GM19455 (cell line): ENCODE results near the gene ZMYND8.
"Not testable (repeated sequence)": the region's sequence is repeated elsewhere in the genome, so short reads cannot be mapped to it uniquely, and the experiment has no call there.

Source experiments
- ATAC-seq: cut with Tn5 transposase; IDR thresholded peaks from one replicate; pipeline ENCODE4 v1.9.1; 2021; ENCODE audit not compliant: unreplicated experiment

The ZMYND8 gene

GRCh38 chr20:47356526-47357295 is at the start of gene ZMYND8:
TSS of gene ZMYND8 (minus strand) at chr20:47356699. CDS start at chr20:47356670, 29 bp downstream.
- peak; percentile 49 for ATAC-seq

DNA sequence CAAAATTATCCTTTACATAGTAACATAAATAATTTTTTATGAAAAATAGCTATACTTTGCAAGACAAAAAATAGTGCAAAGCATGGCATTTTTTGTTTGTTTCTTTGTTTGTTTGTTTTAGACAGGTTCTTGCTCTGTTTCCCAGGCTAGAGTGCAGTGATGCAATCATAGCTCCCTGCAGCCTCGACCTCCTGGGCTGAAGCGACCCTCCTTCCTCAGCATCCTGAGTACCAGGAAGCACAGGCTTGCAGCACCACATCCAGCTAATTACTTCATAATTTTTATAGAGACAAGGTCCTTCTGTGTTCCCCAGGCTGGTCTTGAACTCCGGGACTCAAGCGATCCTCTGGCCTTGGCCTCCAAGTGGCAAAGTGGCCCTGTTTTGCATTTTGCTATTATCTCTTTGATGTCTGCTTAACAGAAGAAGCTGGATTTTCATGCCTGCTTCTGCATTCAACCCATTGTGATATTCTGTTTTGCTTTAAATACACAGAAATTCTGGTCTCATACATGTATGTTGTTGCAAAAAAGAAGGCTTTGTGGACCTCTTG is 49.4 kb upstream of the ZMYND8 start:
- ATAC-seq = no peak

- ATAC-seq = no peak
Observed at GRCh38 chr20:47400685-47401084, 44.2 kb upstream of the ZMYND8 start.

- ATAC-seq = no peak
Observed at GRCh38 chr20:47397652-47398301, 41.3 kb upstream of the ZMYND8 start.

GRCh38 chr20:47396762-47397476 is 40.4 kb upstream of the ZMYND8 start:
- ATAC-seq = no peak

- not testable (repeated sequence) for ATAC-seq
Observed at GRCh38 chr20:47393796-47394514, 37.5 kb upstream of the ZMYND8 start.

DNA sequence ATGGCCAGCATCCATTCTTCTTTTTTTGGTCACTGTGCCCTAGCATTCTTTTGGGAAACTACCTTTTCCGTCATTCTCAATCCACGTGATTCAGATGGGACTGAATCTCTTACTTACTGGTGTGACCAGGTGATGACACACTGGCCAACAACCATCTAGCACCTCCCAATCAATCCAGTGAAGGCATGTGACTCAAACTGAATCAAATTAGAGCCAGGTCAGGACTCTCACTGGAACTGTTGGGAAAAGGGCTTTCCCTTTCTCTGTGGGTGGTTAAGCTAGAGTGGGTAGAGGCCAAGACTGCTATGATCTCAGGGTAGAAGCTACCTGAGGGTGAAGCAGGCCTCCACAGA is 36.2 kb upstream of the ZMYND8 start:
- ATAC-seq = no peak

DNA sequence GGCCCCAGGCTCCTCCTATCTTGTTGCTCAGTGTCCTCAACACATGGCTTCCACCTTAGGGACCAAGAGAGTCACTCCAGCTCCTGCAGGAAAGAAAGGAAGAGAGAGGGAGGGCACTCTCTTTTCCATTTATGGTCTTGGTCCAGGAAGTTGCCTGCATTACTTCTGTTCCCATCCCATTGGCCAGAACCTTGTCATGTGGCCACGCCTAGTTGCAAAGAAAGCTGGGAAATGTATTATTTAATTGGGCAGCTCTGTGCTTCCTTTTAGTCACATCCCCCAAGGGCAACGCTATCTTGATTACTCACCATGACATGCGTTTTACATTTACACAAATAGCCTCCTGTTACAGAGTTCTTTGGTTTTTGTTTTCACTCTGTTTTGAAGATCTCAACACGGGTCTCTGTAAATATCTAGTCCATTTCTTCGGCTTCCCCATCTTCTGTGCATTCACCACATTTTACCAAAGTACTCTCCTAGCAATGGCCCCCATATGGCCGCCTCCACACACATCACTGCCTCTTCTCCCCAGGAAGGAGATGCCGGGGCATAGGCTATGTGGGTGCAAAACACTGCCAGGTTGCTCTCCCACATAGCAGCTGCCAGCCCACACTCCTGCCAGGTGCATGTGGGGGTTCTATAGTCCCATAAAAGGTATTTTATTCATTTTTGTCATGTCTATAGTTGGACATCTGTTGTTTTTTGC is 35.7 kb upstream of the ZMYND8 start:
- no peak for ATAC-seq

- ATAC-seq = no peak
Observed at GRCh38 chr20:47391276-47392010, 34.9 kb upstream of the ZMYND8 start.

DNA sequence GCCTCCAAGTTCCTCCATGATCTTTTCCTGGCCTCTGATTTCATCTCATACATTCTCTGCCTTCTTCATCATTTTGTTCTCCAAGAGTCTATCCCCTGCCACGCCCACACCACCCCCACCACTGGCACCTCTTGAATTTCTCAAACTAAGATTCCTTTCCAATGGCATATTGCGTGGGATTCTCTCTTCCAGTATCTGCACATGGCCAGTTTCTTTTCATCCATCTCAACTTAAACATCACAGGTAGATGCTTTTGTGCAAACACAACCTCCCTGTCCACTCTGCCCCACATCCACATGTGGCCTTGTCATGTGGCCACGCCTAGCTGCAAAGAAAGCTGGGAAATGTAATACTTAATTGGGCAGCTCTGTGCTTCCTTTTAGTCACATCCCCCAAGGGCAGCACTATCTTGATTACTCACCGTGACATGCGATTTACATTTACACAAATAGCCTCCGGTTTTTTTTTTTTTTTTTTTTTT is 33.4 kb upstream of the ZMYND8 start:
- ATAC-seq = no peak

DNA sequence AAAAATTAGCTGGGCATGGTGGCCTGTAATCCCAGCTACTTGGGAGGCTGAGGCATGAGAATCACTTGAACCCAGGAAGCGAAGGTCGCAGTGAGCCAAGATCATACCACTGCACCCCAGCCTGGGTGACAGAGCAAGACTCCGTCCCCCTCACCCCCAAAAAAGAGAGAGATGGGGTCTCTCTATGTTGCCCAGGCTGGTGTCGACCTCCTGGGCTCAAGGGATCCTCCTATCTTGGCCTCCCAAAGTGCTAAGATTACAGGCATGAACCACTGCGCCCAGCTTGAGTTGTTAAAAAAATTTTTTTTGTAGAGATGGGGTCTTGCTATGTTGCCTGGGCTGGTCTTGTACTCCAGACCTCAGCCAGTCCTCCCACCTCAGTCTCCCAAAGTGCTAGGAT is 29.5 kb upstream of the ZMYND8 start:
- ATAC-seq = not testable (repeated sequence)

DNA sequence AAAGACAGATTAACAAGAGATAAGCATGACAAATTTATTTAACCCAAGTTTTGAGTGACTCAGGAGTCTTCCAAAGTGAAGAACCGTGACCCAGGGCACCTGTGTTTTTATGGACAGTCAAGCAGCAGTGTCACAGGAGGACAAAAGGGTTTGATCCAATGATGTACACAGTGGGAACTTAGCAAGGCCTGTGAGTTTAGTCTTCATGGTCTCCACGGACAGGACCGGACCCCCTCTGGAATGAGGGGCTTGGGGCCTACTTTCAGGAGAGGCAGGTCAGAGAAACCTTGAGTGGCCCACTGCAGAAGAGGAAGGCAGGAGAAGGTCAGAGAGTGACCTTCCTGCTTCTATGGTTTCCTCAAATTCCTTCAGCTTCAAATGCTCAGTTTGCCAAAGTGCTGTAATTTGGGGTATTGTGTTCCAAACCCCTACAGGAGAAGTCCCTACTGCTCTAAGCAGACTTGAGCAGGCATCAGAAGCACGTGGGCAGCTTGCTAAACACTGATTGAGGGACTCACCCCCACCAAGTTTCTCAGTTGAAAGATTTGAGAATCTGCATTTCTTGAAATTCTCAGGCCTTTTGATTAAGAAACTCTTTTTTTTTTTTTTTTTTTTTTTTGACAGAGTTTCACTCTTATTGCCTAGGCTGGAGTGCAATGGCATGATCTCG is 26.4 kb upstream of the ZMYND8 start:
- no peak for ATAC-seq

- ATAC-seq = no peak
Observed at GRCh38 chr20:47380481-47380880, 24.0 kb upstream of the ZMYND8 start.

GRCh38 chr20:47379433-47380150 is 23.1 kb upstream of the ZMYND8 start:
- no peak for ATAC-seq

DNA sequence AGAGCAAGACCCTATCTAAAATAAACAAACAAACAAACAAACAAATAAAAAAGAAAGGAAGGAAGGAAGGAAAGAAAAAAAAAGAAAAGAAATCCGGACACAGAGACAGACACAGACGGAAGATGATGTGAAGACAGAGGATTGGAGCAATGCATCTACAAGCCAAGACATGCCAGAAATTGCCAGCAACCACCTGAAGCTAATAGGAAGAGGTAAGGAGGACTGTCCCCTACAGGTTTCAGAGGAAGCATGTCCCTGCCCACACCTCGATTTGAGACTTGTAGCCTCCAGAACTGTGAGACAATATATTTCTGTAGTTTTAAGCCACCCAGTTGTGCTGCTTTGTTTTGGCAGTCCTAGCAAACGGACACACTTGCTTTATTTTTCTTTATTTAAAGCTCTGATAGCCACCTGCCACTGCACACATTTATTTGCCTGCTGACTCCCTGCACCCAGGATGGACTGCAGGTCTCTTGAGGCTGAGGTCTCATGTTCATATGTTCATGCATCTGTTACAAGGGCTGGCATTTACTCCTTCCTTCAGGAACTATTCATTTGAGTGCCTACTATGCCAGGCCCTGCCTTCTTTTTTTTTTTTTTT is 20.7 kb upstream of the ZMYND8 start:
- ATAC-seq = no peak

- ATAC-seq = not testable (repeated sequence)
Observed at GRCh38 chr20:47376096-47376643, 19.7 kb upstream of the ZMYND8 start.

- not testable (repeated sequence) for ATAC-seq
Observed at GRCh38 chr20:47374121-47374520, 17.6 kb upstream of the ZMYND8 start.
